ENCODE measurements around the gene GRM1.

DNA sequence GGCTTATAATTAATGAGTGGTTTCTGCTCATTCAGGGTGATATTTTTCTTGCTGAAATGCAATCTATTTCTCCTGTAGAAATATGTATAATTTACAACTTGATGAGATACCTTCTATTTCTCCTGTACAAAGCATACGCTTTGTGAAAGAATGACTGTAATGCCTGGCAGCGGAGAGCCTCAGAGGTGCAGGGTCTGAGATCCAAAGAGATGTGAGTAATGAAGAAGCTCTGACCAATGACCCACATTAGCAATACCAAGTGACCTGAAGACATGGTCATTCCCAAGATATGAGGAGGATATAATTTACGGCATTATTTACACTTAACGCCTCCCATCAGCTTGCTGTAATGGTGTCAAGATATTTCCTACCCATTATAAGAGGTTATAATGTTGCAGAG lies 416.4 kb downstream of the GRM1 start:
- TF ChIP-seq, protein P1, sequence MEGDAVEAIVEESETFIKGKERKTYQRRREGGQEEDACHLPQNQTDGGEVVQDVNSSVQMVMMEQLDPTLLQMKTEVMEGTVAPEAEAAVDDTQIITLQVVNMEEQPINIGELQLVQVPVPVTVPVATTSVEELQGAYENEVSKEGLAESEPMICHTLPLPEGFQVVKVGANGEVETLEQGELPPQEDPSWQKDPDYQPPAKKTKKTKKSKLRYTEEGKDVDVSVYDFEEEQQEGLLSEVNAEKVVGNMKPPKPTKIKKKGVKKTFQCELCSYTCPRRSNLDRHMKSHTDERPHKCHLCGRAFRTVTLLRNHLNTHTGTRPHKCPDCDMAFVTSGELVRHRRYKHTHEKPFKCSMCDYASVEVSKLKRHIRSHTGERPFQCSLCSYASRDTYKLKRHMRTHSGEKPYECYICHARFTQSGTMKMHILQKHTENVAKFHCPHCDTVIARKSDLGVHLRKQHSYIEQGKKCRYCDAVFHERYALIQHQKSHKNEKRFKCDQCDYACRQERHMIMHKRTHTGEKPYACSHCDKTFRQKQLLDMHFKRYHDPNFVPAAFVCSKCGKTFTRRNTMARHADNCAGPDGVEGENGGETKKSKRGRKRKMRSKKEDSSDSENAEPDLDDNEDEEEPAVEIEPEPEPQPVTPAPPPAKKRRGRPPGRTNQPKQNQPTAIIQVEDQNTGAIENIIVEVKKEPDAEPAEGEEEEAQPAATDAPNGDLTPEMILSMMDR (conservative IDR thresholded peaks at IDR 0.05; ENCODE audit: low read depth in 2 of 2) = no peak
- no peak for TF ChIP-seq EZH2 (IDR thresholded peaks at IDR 0.05; ENCODE audit: low read depth, unreplicated experiment)
- TF ChIP-seq EZH2phosphoT487 (IDR thresholded peaks at IDR 0.05; ENCODE audit: unreplicated experiment) = no peak
- TF ChIP-seq JUNB (IDR thresholded peaks at IDR 0.05; ENCODE audit: unreplicated experiment) = no peak
- no peak for TF ChIP-seq STAT1 (IDR thresholded peaks at IDR 0.05; ENCODE audit: unreplicated experiment)
- TF ChIP-seq, protein P2, sequence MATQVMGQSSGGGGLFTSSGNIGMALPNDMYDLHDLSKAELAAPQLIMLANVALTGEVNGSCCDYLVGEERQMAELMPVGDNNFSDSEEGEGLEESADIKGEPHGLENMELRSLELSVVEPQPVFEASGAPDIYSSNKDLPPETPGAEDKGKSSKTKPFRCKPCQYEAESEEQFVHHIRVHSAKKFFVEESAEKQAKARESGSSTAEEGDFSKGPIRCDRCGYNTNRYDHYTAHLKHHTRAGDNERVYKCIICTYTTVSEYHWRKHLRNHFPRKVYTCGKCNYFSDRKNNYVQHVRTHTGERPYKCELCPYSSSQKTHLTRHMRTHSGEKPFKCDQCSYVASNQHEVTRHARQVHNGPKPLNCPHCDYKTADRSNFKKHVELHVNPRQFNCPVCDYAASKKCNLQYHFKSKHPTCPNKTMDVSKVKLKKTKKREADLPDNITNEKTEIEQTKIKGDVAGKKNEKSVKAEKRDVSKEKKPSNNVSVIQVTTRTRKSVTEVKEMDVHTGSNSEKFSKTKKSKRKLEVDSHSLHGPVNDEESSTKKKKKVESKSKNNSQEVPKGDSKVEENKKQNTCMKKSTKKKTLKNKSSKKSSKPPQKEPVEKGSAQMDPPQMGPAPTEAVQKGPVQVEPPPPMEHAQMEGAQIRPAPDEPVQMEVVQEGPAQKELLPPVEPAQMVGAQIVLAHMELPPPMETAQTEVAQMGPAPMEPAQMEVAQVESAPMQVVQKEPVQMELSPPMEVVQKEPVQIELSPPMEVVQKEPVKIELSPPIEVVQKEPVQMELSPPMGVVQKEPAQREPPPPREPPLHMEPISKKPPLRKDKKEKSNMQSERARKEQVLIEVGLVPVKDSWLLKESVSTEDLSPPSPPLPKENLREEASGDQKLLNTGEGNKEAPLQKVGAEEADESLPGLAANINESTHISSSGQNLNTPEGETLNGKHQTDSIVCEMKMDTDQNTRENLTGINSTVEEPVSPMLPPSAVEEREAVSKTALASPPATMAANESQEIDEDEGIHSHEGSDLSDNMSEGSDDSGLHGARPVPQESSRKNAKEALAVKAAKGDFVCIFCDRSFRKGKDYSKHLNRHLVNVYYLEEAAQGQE (IDR thresholded peaks at IDR 0.05; ENCODE audit: unreplicated experiment) = no peak
- no peak for TF ChIP-seq POLR2AphosphoS5 (IDR thresholded peaks at IDR 0.05; ENCODE audit: low read depth)
- TF ChIP-seq, protein P3, sequence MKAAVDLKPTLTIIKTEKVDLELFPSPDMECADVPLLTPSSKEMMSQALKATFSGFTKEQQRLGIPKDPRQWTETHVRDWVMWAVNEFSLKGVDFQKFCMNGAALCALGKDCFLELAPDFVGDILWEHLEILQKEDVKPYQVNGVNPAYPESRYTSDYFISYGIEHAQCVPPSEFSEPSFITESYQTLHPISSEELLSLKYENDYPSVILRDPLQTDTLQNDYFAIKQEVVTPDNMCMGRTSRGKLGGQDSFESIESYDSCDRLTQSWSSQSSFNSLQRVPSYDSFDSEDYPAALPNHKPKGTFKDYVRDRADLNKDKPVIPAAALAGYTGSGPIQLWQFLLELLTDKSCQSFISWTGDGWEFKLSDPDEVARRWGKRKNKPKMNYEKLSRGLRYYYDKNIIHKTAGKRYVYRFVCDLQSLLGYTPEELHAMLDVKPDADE (IDR thresholded peaks at IDR 0.05) = no peak
- TF ChIP-seq NANOG (IDR thresholded peaks at IDR 0.05; ENCODE audit: borderline replicate concordance) = no peak
- no peak for TF ChIP-seq ZNF114 (CRISPR knock-in tag; IDR thresholded peaks at IDR 0.05)
- no peak for TF ChIP-seq CREB1 (CRISPR knock-in tag; IDR thresholded peaks at IDR 0.05; ENCODE audit: low read depth)
- TF ChIP-seq, protein P4, sequence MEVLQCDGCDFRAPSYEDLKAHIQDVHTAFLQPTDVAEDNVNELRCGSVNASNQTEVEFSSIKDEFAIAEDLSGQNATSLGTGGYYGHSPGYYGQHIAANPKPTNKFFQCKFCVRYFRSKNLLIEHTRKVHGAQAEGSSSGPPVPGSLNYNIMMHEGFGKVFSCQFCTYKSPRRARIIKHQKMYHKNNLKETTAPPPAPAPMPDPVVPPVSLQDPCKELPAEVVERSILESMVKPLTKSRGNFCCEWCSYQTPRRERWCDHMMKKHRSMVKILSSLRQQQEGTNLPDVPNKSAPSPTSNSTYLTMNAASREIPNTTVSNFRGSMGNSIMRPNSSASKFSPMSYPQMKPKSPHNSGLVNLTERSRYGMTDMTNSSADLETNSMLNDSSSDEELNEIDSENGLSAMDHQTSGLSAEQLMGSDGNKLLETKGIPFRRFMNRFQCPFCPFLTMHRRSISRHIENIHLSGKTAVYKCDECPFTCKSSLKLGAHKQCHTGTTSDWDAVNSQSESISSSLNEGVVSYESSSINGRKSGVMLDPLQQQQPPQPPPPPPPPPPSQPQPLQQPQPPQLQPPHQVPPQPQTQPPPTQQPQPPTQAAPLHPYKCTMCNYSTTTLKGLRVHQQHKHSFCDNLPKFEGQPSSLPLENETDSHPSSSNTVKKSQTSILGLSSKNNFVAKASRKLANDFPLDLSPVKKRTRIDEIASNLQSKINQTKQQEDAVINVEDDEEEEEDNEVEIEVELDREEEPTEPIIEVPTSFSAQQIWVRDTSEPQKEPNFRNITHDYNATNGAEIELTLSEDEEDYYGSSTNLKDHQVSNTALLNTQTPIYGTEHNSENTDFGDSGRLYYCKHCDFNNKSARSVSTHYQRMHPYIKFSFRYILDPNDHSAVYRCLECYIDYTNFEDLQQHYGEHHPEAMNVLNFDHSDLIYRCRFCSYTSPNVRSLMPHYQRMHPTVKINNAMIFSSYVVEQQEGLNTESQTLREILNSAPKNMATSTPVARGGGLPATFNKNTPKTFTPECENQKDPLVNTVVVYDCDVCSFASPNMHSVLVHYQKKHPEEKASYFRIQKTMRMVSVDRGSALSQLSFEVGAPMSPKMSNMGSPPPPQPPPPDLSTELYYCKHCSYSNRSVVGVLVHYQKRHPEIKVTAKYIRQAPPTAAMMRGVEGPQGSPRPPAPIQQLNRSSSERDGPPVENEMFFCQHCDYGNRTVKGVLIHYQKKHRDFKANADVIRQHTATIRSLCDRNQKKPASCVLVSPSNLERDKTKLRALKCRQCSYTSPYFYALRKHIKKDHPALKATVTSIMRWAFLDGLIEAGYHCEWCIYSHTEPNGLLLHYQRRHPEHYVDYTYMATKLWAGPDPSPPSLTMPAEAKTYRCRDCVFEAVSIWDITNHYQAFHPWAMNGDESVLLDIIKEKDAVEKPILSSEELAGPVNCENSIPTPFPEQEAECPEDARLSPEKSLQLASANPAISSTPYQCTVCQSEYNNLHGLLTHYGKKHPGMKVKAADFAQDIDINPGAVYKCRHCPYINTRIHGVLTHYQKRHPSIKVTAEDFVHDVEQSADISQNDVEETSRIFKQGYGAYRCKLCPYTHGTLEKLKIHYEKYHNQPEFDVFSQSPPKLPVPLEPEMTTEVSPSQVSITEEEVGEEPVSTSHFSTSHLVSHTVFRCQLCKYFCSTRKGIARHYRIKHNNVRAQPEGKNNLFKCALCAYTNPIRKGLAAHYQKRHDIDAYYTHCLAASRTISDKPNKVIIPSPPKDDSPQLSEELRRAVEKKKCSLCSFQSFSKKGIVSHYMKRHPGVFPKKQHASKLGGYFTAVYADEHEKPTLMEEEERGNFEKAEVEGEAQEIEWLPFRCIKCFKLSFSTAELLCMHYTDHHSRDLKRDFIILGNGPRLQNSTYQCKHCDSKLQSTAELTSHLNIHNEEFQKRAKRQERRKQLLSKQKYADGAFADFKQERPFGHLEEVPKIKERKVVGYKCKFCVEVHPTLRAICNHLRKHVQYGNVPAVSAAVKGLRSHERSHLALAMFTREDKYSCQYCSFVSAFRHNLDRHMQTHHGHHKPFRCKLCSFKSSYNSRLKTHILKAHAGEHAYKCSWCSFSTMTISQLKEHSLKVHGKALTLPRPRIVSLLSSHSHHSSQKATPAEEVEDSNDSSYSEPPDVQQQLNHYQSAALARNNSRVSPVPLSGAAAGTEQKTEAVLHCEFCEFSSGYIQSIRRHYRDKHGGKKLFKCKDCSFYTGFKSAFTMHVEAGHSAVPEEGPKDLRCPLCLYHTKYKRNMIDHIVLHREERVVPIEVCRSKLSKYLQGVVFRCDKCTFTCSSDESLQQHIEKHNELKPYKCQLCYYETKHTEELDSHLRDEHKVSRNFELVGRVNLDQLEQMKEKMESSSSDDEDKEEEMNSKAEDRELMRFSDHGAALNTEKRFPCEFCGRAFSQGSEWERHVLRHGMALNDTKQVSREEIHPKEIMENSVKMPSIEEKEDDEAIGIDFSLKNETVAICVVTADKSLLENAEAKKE (CRISPR knock-in tag; IDR thresholded peaks at IDR 0.05) = no peak
- no peak for TF ChIP-seq ZNF331 (CRISPR knock-in tag; IDR thresholded peaks at IDR 0.05; ENCODE audit: low read depth)
